LNCAP (cell line): ENCODE data around the gene RCC2.

ENCODE experiments used
- TF ChIP-seq, protein P1 (sequence below): fragments of 450-650 bp; IDR thresholded peaks from 2 replicates; pipeline ENCODE4 v1.5.1; 2017; ENCODE audit warnings: mild to moderate bottlenecking

Gene RCC2

DNA sequence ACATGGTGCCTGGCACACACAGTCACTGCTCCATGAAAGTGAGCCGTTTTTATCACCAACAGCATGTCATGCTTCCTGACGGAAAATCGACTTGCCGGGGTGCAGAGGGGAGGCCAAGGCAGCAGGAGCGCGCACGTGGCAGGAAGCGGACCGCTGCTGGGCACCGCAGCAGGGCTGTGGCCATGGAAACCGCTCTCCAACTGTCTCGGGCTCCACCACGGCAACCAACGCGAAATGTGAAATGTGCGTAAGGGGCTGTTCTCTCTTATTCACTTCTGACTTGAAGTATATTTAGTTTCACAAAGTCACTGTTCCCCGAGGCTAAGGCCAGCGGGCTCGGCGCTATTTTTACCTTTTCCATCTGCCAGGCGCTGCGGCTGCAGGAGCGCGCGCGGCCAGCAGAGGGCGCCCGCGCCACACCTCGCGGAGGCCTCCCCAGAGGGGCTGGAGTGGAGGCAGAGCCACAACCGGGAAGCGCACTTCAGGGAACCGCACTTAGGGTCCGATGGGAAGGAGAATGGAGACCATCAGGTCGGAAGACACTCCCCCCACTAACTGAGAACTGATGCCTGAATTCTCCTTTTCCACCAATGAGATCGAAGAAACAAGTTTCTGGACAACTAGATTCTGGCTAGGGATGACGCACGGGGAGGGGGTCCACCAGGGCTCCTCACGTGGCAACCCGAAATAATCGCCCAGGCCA, 19.7 kb downstream of the RCC2 start:
- TF ChIP-seq, protein P1, sequence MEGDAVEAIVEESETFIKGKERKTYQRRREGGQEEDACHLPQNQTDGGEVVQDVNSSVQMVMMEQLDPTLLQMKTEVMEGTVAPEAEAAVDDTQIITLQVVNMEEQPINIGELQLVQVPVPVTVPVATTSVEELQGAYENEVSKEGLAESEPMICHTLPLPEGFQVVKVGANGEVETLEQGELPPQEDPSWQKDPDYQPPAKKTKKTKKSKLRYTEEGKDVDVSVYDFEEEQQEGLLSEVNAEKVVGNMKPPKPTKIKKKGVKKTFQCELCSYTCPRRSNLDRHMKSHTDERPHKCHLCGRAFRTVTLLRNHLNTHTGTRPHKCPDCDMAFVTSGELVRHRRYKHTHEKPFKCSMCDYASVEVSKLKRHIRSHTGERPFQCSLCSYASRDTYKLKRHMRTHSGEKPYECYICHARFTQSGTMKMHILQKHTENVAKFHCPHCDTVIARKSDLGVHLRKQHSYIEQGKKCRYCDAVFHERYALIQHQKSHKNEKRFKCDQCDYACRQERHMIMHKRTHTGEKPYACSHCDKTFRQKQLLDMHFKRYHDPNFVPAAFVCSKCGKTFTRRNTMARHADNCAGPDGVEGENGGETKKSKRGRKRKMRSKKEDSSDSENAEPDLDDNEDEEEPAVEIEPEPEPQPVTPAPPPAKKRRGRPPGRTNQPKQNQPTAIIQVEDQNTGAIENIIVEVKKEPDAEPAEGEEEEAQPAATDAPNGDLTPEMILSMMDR, result peak; percentile 63

- TF ChIP-seq, protein P1, result no peak
Observed at GRCh38 chr1:17416389-17416788, 23.1 kb downstream of the RCC2 start.

DNA sequence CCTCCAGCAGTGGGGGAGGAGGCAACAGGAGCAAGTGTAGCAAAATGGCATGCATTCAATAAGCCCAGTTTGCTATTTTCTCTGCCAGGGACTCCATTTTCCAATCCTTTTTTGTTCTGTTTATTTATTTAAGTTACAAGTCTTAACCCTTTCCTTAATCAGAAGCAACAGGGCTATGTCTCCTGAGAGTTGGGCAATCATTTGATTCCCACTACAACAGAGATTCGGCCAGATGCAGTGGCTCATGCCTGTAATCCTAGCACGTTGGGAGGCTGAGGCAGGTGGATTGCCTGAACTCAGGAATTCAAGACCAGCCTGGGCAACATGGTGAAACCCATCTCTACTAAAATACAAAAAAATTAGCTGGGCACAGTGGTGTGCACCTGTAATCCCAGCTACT, 25.5 kb downstream of the RCC2 start:
- TF ChIP-seq, protein P1, result no peak

DNA sequence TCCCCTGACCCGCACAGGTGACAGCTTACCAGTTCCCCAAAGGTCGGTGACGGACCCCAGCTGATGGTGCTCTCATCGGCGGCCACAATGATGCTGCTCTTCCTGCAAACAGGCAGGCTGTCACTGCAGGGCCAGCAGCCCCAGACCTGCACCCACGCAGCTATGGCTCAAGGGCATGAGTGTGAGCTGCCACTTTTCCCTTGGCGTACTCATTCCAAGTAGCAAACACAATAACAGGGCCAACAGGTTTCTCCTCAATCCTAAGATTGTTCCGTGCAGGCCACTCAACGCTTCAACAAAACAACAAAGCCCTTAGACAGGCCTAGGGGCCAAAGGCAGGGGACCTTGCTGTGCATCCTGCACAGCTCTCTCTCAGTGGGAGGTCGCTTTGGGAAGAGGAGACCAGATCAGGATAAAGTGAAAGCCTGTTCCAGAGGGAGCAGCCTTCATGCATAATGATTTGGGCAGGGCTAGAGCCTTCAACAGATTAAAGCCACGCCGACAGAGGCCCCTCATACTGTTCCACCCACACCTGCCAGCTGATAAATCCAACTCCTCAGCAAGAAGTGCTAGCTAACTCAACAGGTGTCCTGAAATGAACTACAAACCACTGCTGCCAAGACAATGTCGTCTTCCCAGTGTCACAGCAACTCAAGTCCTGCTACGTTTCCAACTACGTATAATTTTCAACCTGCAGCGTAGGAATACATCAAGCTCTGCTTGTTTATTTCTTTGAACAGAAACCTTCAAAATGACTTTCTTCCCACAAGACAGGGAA, 27.2 kb downstream of the RCC2 start:
- TF ChIP-seq, protein P1, result no peak

DNA sequence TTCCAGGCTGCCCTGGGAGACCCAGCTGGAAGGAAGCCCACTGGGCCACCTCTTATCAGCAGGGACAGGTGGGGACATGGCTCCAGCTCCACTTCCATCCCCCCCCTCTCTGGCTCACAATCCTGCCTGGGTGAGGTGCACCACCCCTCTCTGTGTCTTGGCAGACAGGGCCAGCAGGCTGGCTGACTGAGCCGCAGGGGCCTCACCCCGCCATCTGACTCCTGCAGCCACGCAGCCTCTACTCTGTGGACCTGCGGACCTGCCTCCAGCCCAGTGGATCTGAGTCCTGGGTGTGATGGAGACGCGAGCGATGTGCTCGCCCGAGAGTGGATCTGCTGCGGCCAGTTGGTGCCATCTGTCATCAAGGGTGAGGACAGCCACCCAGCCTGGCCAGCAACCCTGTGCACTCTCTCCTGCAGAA, 30.1 kb downstream of the RCC2 start:
- TF ChIP-seq, protein P1, result no peak

GRCh38 chr1:17405898-17406759, 33.3 kb downstream of the RCC2 start:
- TF ChIP-seq, protein P1, result peak; percentile 63

- TF ChIP-seq, protein P1, result no peak
Observed at GRCh38 chr1:17404820-17405219, 34.7 kb downstream of the RCC2 start.
